Activated CD4-positive, alpha-beta T cell treated with anti-CD3 and anti-CD28 coated beads, Interleukin-2, amount 50 U/mL, for 1 hour (primary cell): ENCODE results near the gene CACNG4.

Experiments used
- DNase-seq: peaks from one replicate; pipeline ENCODE4 v3.0.0-alpha.2; 2020

CACNG4 gene

GRCh38 chr17:66945147-66945835 lies 19.2 kb upstream of the CACNG4 start:
- DNase-seq, result no peak

DNA sequence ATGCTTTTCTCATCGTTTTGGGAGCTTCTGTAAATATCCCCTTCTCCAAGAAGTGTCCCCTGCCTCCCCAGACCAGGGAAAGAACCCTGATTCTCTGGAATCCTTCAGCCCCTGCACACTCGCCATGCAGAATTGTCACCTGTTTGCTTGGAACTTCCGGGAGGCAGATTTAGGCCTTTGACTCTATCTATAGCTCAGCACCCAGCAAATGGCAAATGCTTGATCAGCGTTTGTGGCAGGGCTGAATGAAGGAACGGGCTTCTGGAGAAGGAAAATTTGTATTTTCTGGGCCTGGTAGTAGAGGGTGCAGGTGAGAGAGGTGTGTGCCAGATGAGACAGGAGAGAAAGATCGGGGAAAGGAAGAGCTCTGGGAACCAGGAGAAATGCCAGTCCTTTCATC lies 18.3 kb upstream of the CACNG4 start:
- no peak for DNase-seq

DNA sequence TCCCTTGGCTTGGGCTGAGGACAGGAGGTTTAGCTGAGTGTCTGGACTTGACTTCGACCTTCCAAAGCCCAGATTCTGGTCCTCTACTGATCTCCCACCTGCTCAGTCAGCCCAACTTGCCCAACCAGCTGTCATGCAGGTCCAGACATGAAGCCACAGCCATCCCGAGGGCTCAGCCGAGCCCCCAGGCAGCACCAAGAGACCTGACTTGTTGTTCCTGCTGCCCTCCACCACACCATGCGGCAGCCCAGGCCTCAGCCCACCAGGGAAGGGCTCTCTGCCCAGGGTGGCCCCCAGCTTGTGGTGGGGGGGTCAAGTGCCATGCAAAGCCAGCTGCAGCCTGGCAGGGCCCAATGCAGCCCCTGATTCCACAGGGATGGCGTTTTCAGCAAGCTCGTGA lies 17.2 kb upstream of the CACNG4 start:
- DNase-seq, result no peak

DNA sequence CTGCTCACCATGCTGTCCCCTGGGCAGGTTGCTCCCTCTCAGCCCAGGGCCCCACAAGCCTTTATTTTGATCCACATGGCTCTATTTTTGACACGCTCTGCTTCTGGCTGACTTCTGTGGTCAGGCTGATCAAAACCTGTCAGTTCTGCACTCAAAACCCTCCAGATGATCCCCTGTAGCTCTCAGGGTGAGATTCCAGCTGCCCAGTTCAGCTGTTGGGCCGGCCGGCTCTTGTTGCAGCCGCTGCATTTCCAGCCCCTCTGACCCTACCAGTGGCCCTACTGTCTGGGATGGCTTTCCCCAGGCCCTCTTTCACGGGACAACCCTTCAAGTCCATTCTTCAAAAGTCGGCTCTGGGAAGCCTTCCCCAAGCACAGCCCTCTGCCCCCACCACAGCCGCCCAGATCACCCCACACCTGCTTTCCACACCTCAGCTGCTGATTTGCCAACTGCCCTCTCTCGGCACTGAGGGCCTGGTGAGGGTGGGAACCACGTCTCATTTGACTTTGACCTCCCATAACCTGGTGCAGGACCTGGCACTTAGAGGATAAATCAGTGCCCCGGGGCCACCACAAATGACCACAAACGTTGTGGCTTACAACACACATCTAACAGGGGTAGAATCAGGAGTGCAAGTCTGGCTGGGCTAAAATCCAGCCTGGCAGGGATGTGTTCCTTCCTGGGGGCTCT lies 16.3 kb upstream of the CACNG4 start:
- no peak for DNase-seq

DNA sequence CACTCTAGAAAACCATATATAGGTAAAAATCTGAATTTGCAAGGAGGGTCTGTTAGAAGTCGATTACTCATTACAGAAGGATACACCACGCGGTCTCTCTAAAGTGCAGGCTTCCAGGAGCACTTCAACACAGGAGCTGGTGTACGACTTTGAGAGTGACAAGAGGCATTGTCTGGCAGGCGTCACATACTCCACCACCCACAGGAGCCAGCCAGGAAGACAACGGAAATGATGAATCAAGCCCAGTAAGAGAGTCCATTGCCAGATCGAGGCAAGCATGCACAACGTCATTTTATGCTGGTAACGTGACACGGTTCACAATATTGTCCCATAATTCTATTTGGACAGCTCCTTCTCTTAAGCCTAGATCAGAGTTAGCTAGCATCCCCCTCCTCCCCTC lies 15.0 kb upstream of the CACNG4 start:
- no peak for DNase-seq

DNA sequence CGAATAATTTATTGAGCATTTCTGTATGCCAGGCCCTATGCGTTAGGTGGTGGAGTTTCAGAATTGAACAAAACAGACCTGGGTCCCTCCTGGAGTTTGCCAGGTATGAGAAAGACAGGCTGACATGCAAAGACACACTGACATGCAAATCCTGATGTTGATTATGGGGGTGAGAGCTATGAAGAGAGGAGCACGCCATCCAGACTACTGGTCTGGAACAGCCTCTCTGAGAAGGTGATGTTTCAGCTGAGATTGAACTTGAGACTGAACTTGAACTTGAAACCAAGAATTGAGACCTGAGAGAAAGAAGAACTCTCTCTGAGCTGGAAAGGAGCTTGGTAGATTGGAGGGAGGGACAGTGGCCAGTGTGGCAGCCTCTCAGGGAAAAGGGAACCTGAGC lies 14.2 kb upstream of the CACNG4 start:
- DNase-seq, result no peak

- DNase-seq, result no peak
Observed at GRCh38 chr17:66950886-66951604, 13.5 kb upstream of the CACNG4 start.

DNA sequence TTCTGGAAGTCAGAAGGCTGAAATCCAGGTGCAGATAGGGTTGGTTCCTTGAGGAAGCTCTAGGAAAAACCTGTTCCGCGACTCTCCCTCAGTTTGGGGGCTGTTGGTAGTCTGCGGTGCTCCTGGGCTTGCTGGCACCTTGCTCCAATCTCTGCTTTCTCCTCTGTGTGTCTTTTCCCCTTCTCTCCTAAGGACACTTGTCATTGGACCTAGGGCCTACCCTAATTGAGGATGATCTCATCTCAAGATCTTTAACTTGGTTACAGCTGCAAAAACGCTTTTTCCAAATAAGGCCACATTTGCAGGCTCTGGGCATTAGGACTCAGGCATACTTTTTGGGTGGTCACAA lies 12.9 kb upstream of the CACNG4 start:
- no peak for DNase-seq

GRCh38 chr17:66952031-66952524 lies 12.4 kb upstream of the CACNG4 start:
- DNase-seq, result no peak

DNA sequence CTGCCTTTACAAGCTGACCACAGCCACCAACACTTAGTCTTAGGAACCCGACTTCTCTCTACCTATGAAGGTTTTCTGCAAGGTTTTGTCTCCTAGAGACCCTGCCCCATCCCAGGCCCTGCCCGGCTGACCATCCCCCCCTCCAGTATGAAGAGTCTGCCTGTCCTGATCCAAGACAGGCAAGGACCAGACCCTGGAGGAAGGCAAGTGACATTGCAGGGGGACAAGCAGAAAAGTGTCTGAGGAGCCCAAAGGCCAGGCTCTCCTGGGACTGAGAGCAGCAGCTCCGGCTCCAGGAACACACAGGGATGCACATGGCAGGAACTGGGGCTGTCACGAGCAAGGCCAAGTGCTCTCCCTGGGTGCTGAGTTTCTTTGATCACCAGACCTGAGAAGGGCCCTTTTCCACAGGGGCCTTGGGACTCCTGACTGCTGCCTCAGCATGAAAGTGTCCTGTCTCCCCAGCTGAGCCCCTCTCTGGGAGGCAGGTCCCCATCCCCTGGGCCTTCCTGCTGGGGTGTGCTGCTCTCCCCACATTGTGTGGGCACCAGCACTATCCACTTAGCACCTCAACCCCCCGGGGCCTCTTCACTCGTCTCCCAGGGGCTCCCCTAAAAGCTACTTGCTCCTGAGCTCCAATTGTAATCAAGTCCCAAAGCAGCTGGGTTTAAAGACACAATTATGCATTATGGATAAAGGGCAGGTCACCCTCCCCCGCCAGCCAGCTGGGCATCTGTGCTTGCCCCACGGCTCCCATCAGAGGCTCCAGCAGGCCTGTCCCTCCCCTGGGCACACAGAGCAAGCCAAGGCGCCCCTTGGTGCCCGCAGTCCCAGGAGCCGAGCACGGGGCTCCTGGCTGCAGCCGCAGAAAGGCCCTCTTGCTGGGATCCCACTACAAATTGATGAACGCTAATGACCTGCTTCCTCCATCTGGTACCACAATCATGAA lies 11.6 kb upstream of the CACNG4 start:
- no peak for DNase-seq

DNA sequence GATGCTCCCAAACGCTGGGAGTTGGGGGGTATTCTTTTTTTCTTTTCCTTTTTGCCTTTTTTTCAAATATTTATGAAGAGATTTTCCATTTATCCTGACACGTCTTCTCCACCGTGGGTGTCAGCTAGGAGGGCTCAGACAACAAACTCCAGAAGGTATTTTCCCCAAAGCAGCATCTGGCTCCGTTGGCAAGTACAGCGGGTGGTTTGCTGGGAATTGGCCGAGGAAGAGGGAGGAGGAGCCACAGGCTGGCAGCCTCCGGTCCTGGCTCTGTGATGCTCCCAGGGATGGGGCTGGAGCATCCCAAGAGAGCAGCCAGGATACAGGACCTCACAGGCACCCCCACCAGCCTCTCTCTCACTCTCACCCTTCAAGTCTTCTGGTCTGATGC lies 10.9 kb upstream of the CACNG4 start:
- DNase-seq, result no peak

DNA sequence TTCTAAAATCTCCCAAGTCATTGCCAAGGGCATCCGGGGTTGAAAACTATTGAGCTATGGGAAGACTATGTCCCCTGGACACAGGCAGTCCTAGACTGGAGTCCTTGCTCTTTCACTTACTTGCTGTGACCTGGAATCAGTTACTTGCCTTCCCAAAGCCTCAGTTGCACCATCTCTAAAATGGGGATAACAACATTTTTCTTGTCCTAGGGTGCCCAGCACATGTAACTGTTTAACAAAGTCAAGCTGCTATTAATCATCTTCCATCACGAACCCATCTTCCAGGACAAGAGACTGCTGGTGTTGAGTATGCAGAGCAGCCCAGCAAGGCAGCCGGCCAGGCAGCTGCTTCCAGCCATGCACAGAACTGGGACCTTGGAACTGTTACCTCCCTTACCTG lies 9.9 kb upstream of the CACNG4 start:
- no peak for DNase-seq

DNA sequence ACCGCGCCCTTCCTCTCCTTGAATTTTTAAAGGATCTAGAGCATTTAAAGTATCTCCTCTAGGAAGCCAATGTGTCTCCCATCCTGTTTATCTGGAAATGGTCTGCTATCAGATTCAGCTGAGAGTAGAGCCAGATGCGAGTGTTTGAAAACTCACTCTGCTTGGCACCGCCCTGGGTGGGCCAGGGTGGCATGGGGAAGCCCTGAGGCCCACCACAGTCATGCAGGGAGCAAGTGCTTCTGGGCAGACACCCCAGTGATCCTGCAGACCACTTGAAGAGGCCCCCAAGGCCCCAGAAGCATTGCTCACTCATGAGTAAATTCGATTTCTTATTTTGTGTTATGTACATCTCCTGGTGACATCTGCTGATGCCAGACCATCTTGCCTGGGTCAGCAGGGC lies 8.7 kb upstream of the CACNG4 start:
- no peak for DNase-seq

GRCh38 chr17:66956941-66957340 lies 7.6 kb upstream of the CACNG4 start:
- no peak for DNase-seq

DNA sequence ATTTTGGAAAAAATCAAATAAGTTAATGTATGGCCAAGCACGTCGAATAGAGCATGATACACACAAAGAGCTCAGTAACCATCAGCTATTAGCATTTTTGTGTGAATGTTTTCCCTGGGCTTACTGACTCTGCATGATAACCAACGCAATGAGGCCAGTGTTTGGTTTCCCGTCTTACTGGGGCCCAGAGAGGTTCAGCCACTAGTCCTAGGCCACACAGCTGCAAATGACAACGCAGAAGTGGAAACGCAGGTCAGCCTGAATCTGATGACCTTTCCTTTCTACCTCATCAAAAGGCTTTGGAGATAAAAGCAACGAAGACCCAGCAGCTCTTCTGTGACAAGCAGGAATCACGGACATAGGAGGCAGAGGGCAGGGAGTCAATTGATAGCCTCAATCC lies 7.2 kb upstream of the CACNG4 start:
- DNase-seq, result no peak

- no peak for DNase-seq
Observed at GRCh38 chr17:66957951-66958579, 6.4 kb upstream of the CACNG4 start.

DNA sequence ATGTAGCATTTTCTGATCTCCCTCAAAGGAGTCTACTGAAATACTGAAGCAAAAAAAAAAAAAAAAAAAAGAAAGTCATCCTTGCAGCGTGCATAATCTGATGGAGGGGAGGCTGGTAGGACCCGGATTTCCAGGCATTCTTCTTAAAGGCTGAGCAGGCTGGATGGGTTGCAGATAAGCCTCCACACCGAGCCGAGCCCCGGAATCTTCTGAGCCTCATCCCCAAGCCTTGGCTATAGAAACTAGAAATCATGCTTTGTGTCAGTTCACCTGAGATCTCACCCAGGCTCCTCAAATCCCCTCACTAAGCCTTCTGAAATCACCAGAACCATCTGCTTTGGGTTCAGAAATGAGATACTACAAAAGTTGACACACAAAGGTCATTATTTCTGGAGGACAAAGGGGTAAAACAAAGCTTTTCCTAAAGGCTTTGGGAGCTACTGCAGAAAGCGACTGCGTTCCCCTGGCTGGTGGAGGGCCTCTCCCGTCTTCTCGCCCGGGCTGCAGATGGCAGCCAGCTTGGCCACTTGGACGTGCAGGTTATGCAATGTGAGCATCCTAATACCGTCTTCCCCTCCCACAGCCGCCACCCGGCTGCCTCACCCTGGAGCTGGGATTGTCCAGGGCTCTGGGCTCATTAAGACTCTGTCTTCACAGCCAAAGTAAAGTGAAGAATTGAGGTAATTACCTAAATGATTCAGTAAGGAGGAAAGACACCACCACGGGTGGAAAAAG lies 4.7 kb upstream of the CACNG4 start:
- no peak for DNase-seq

GRCh38 chr17:66960613-66961012 lies 3.9 kb upstream of the CACNG4 start:
- DNase-seq, result no peak

DNA sequence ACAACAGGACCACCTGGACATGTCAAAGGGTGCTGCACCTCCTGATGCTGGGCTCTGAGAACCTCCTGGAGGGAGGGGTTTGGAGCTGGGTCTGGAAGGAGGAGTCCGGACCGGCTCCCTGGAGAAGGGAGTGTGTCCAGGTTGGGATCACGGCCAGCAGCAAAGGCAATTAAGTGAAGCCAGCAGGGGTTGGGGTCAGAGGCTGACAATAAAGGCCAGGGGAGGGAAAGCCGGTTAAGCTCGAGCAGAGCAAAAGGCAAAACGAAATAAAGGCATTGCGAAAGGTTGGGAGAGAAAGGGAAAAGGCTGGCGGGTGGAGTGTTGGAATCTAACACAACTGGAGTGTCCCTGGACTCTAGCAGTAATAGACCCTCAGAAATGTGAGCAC lies 992 bp upstream of the CACNG4 start:
- DNase-seq, result no peak

DNA sequence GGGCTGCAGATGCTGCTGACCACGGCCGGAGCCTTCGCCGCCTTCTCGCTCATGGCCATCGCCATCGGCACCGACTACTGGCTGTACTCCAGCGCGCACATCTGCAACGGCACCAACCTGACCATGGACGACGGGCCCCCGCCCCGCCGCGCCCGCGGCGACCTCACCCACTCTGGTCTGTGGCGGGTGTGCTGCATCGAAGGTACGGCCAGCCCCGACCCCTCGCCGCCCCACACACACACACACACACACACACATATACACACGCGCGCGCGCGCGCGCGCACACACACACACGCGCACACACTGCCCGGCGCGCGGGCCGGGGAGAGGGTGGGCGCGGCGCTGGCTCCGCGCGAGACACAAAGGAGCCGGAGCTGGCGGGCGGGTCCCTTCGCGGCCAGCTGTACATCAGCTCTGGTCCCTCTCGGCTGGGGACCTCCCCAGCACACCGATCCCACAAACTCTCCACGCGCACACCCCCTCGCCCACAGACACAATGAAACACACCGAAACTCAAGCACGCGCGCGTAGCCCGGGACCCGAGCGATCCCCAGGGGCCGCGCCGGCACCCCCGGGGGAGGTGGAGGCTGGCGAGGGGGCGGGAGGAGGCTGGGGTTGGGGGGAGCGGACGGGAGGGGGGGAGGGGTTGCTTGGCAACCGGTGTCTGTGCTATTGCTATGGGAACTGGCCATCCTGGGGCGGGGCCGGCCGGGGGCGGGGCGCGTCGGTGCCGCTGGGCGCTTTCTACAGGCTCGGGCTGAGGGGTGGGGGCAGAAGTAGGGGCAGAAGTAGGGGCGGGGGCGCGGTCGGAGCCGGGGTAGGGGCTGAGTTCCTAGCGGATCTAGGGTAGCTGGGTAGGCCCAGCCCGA lies 658 bp downstream of the CACNG4 start:
- no peak for DNase-seq

GRCh38 chr17:66965801-66966262 lies 1.3 kb downstream of the CACNG4 start:
- DNase-seq, result no peak
